Neural crest cell (in vitro differentiated cells): ENCODE results near the gene CCDC171. TPM values are rescaled to one million over a fixed set of nuclear protein-coding genes. Genes with fewer than 3 reads are reported as not detected.

Source experiments
- DNase-seq: peaks from one replicate; pipeline ENCODE4 v3.0.0; 2021; ENCODE audit warnings: low read depth, mixed read lengths, low spot score
- H3K27ac Mint-ChIP-seq: one replicate; pipeline ENCODE4 v1.8.0; 2021; ENCODE audit warnings: mild to moderate bottlenecking, mixed read lengths; ENCODE audit not compliant: unreplicated experiment
- H3K27me3 Mint-ChIP-seq: 2 replicates; pipeline ENCODE4 v1.8.0; 2021; ENCODE audit warnings: low read depth, mild to moderate bottlenecking, mixed read lengths
- H3K36me3 Mint-ChIP-seq: 2 replicates; pipeline ENCODE4 v1.8.0; 2021; ENCODE audit warnings: low read depth, mild to moderate bottlenecking, mixed read lengths
- H3K4me1 Mint-ChIP-seq: 2 replicates; pipeline ENCODE4 v1.8.0; 2021; ENCODE audit warnings: mixed read lengths
- H3K4me3 Mint-ChIP-seq: one replicate; pipeline ENCODE4 v1.8.0; 2021; ENCODE audit warnings: mild to moderate bottlenecking, mixed read lengths
- H3K9me3 Mint-ChIP-seq: 2 replicates; pipeline ENCODE4 v1.8.0; 2021; ENCODE audit warnings: mixed read lengths
- CTCF ChIP-seq: fragments of 200-600 bp; sonication (generic); conservative IDR thresholded peaks from 2 replicates; pipeline ENCODE4 v1.5.0; 2021; ENCODE audit warnings: antibody characterized with exemption, mild to moderate bottlenecking
- total RNA-seq: library from RNA; stranded (reverse); gene quantifications from 2 replicates; pipeline ENCODE4 v1.2.1, GENCODE V29; 2021

The CCDC171 gene
- total RNA-seq, 1 donor from 2014 or later: 6.1 TPM

GRCh38 chr9:16000811-16001210 lies 448.0 kb downstream of the CCDC171 start:
- DNase-seq: no peak
- H3K27me3 Mint-ChIP-seq: no peaks in the 10 kb centered on the region
- peaks cover 4% of the 10 kb centered on the region for H3K36me3 Mint-ChIP-seq
- no peak overlapping the region for H3K4me3 Mint-ChIP-seq
- H3K9me3 Mint-ChIP-seq: peaks cover 8% of the 10 kb centered on the region
- TF ChIP-seq CTCF: no peak
- H3K4me1 Mint-ChIP-seq: peaks cover 4% of the 10 kb centered on the region
- no peak overlapping the region for H3K27ac Mint-ChIP-seq

GRCh38 chr9:16001856-16002255 lies 449.0 kb downstream of the CCDC171 start:
- DNase-seq: no peak
- H3K9me3 Mint-ChIP-seq: peaks cover 6% of the 10 kb centered on the region
- peaks cover 4% of the 10 kb centered on the region for H3K36me3 Mint-ChIP-seq
- H3K27me3 Mint-ChIP-seq: no peaks in the 10 kb centered on the region
- H3K27ac Mint-ChIP-seq: no peak overlapping the region
- no peak overlapping the region for H3K4me3 Mint-ChIP-seq
- H3K4me1 Mint-ChIP-seq: peaks cover 4% of the 10 kb centered on the region
- no peak for TF ChIP-seq CTCF

GRCh38 chr9:16002816-16003215 lies 450.0 kb downstream of the CCDC171 start:
- DNase-seq: no peak
- Mint-ChIP-seq H3K4me3 (no peak overlapping the region), H3K27me3 (no peaks in the 10 kb centered on the region), H3K36me3 (peaks cover 5% of the 10 kb centered on the region), H3K4me1 (peaks cover 4% of the 10 kb centered on the region), H3K9me3 (peaks cover 5% of the 10 kb centered on the region), H3K27ac (no peak overlapping the region)
- TF ChIP-seq CTCF: no peak

GRCh38 chr9:16003785-16004184 lies 450.9 kb downstream of the CCDC171 start:
- H3K27me3 Mint-ChIP-seq: no peaks in the 10 kb centered on the region
- H3K9me3 Mint-ChIP-seq: peaks cover 7% of the 10 kb centered on the region
- peaks cover 3% of the 10 kb centered on the region for H3K36me3 Mint-ChIP-seq
- no peak overlapping the region for H3K4me3 Mint-ChIP-seq
- DNase-seq: no peak
- no peak for TF ChIP-seq CTCF
- no peak overlapping the region for H3K27ac Mint-ChIP-seq
- H3K4me1 Mint-ChIP-seq: peaks cover 4% of the 10 kb centered on the region

- Mint-ChIP-seq H3K27ac (no peak overlapping the region), H3K4me1 (peaks cover 2% of the 10 kb centered on the region), H3K4me3 (no peak overlapping the region), H3K27me3 (no peaks in the 10 kb centered on the region), H3K9me3 (peaks cover 7% of the 10 kb centered on the region), H3K36me3 (peaks cover 3% of the 10 kb centered on the region)
- no peak for DNase-seq
- no peak for TF ChIP-seq CTCF
Observed at GRCh38 chr9:16004613-16005012, 451.8 kb downstream of the CCDC171 start.

GRCh38 chr9:16010221-16010620 lies 457.4 kb downstream of the CCDC171 start:
- H3K4me3 Mint-ChIP-seq: no peak overlapping the region
- H3K9me3 Mint-ChIP-seq: peaks cover 10% of the 10 kb centered on the region
- no peaks in the 10 kb centered on the region for H3K27me3 Mint-ChIP-seq
- no peak overlapping the region for H3K27ac Mint-ChIP-seq
- H3K36me3 Mint-ChIP-seq: peaks cover 3% of the 10 kb centered on the region
- no peak for DNase-seq
- H3K4me1 Mint-ChIP-seq: no peaks in the 10 kb centered on the region
- TF ChIP-seq CTCF: no peak
